HepG2 (cell line): Measurements from ENCODE around the gene CPEB4. TPM values are rescaled to one million over a fixed set of nuclear protein-coding genes. Genes with fewer than 3 reads are reported as not detected.
A peak's percentile ranks its signal among the peaks of the same experiment; 100 is the strongest.

Experiments used
- ARID2 ChIP-seq: sonication (generic); formaldehyde crosslinking; IDR thresholded peaks from 2 replicates; pipeline ENCODE4 v1.8.1; 2022; ENCODE audit warnings: mild to moderate bottlenecking, missing genetic modification reagents, borderline replicate concordance
- ARNT2 ChIP-seq: sonication (generic); formaldehyde crosslinking; IDR thresholded peaks from 2 replicates; pipeline ENCODE4 v1.8.0; 2022; ENCODE audit warnings: mild to moderate bottlenecking, low read depth, missing genetic modification reagents, moderate library complexity
- CCAR2 ChIP-seq: fragments of 200-400 bp; formaldehyde crosslinking; optimal IDR thresholded peaks from 2 replicates; pipeline ENCODE3; 2018; ENCODE audit warnings: low read depth, mild to moderate bottlenecking, low read length, moderate library complexity
- FOXK1 ChIP-seq: sonication (generic); formaldehyde crosslinking; IDR thresholded peaks from 2 replicates; pipeline ENCODE4 v1.4.0; 2020; ENCODE audit warnings: low read depth, missing genetic modification reagents, borderline replicate concordance
- HNRNPH1 ChIP-seq: fragments of 200-400 bp; formaldehyde crosslinking; optimal IDR thresholded peaks from 2 replicates; pipeline ENCODE3; 2017; ENCODE audit warnings: mild to moderate bottlenecking, low read depth, low read length
- HOXA3 ChIP-seq: sonication (generic); formaldehyde crosslinking; IDR thresholded peaks from 2 replicates; pipeline ENCODE4 v1.5.0; 2020; ENCODE audit warnings: missing genetic modification reagents
- KLF13 ChIP-seq: sonication (generic); formaldehyde crosslinking; IDR thresholded peaks from 2 replicates; pipeline ENCODE4 v1.4.0; 2020; ENCODE audit warnings: mild to moderate bottlenecking, missing genetic modification reagents
- KMT2B ChIP-seq: IDR thresholded peaks from 2 replicates; pipeline ENCODE4 v1.6.1; 2016; ENCODE audit warnings: missing genetic modification reagents, missing compliant biosample characterization
- MED1 ChIP-seq: sonication (generic); formaldehyde crosslinking; IDR thresholded peaks from 2 replicates; pipeline ENCODE4 v1.4.0; 2020; ENCODE audit warnings: missing genetic modification reagents
- MED8 ChIP-seq: sonication (generic); formaldehyde crosslinking; IDR thresholded peaks from 2 replicates; pipeline ENCODE4 v1.8.1; 2023; ENCODE audit warnings: mild to moderate bottlenecking, missing genetic modification reagents; ENCODE audit not compliant: insufficient replicate concordance
- SAFB2 ChIP-seq: sonication (generic); formaldehyde crosslinking; IDR thresholded peaks from 2 replicates; pipeline ENCODE4 v1.5.1; 2020; ENCODE audit warnings: missing genetic modification reagents, low read depth, mild to moderate bottlenecking, borderline replicate concordance
- ZFAT ChIP-seq: sonication (generic); formaldehyde crosslinking; conservative IDR thresholded peaks from 2 replicates; pipeline ENCODE4 v1.8.1; 2023; ENCODE audit warnings: missing genetic modification reagents, inconsistent platforms
- ZNF207 ChIP-seq: fragments of 450-650 bp; IDR thresholded peaks from 2 replicates; pipeline ENCODE4 v1.6.1; 2016; ENCODE audit warnings: antibody characterized with exemption, borderline replicate concordance
- ZNF329 ChIP-seq: sonication (generic); formaldehyde crosslinking; IDR thresholded peaks from 2 replicates; pipeline ENCODE4 v1.9.0; 2021; ENCODE audit warnings: low read depth, mild to moderate bottlenecking, missing genetic modification reagents
- ZNF564 ChIP-seq: sonication (generic); formaldehyde crosslinking; IDR thresholded peaks from 2 replicates; pipeline ENCODE4 v1.8.1; 2023; ENCODE audit warnings: mild to moderate bottlenecking, missing genetic modification reagents
- ZNF567 ChIP-seq: sonication (generic); formaldehyde crosslinking; IDR thresholded peaks from 2 replicates; pipeline ENCODE4 v1.8.1; 2023; ENCODE audit warnings: mild to moderate bottlenecking, missing genetic modification reagents, borderline replicate concordance
- ZNF678 ChIP-seq: sonication (generic); formaldehyde crosslinking; IDR thresholded peaks from 2 replicates; pipeline ENCODE4 v1.4.0; 2020; ENCODE audit warnings: mild to moderate bottlenecking, missing genetic modification reagents
- ZNF75D ChIP-seq: sonication (generic); formaldehyde crosslinking; IDR thresholded peaks from 2 replicates; pipeline ENCODE4 v1.8.1; 2023; ENCODE audit warnings: missing genetic modification reagents, mild to moderate bottlenecking, borderline replicate concordance
- ZNF790 ChIP-seq: sonication (generic); formaldehyde crosslinking; IDR thresholded peaks from 2 replicates; pipeline ENCODE4 v1.8.0; 2022; ENCODE audit warnings: missing genetic modification reagents, mild to moderate bottlenecking, borderline replicate concordance
- polyA plus RNA-seq, 8 experiments: library from polyadenylated mRNA; depleted of rRNA in 3 of 8; stranded (reverse) in 7 of 8; unstranded in 1 of 8; fragments of >200 nt; fragmentation: Illumina TruSeq in 4 of 8; extraction: Trizol in 4 of 8; gene quantifications; 2 replicates each; pipeline versions ENCODE4 v1.2.1 to v1.2.3, GENCODE V29; 2011 to 2016; ENCODE audit warnings: low read depth in 4 of 8, missing spikeins in 1 of 8, mixed read lengths in 1 of 8; ENCODE audit not compliant: insufficient read depth in 1 of 8
- total RNA-seq, 5 experiments: library from RNA; depleted of rRNA; stranded (reverse); fragments of >200 nt; fragmentation: Illumina TruSeq; extraction: Trizol; gene quantifications; 2 replicates each; pipeline ENCODE4 v1.2.3, GENCODE V29; 2016; ENCODE audit warnings: low read depth in 1 of 5
- TF ChIP-seq, protein P1 (sequence below): sonication (generic); formaldehyde crosslinking; IDR thresholded peaks from 2 replicates; pipeline ENCODE4 v1.4.0; 2020; ENCODE audit warnings: missing genetic modification reagents
- TF ChIP-seq, protein P2 (sequence below): sonication (generic); formaldehyde crosslinking; IDR thresholded peaks from 2 replicates; pipeline ENCODE4 v1.5.0; 2020; ENCODE audit warnings: mild to moderate bottlenecking, missing genetic modification reagents
- TF ChIP-seq, protein P3 (sequence below): sonication (generic); formaldehyde crosslinking; IDR thresholded peaks from 2 replicates; pipeline ENCODE4 v1.4.0; 2020; ENCODE audit warnings: mild to moderate bottlenecking, low read depth, missing genetic modification reagents
- TF ChIP-seq, protein P4 (sequence below): IDR thresholded peaks from 2 replicates; pipeline ENCODE4 v1.6.1; 2016
- TF ChIP-seq, protein P5 (sequence below): sonication (generic); formaldehyde crosslinking; IDR thresholded peaks from 2 replicates; pipeline ENCODE4 v1.8.1; 2023; ENCODE audit warnings: mild to moderate bottlenecking, moderate library complexity, missing genetic modification reagents

CPEB4 gene
- total and polyA plus RNA-seq, 2 of the 13 experiments (the other 11 are each of a cell fraction or from before 2014, with no cell fraction given), result 7.7 to 26.7 TPM

DNA sequence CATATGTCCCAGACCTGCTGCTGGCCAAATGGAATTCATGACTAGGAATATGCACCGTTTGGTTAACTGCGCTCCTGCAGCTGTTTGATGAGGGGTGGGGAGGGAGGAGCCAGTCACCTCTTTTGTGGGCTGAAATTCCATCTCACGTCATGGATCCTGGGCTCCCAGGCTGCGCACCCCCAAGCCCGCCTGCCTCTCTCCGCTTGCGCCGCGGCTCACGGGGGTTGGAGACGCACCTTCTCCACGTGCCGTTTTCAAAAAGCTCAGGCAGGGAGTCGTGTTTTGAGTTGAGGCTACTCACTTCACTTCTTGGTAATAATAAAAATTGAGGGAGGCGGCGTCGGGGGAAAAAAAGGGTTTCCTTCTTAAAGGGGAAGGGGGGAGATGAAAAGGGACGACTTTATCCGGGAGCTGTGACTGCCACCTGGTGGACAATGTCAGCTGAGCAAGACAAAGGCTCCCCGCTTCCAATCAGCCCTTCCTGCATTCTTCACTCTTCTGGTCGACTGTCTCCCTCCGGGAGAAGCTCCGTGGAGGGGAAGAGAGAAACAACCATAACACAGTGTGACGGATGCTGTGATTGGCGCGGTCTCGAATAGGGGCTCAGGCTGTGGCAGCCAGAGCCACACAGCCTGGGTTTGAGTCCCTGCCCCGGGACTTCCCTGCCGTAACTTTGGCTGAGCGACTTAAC, 84.9 kb downstream of the CPEB4 start (continued):
- TF ChIP-seq ARID2 (CRISPR knock-in tag), result no peak
- TF ChIP-seq, protein P1, sequence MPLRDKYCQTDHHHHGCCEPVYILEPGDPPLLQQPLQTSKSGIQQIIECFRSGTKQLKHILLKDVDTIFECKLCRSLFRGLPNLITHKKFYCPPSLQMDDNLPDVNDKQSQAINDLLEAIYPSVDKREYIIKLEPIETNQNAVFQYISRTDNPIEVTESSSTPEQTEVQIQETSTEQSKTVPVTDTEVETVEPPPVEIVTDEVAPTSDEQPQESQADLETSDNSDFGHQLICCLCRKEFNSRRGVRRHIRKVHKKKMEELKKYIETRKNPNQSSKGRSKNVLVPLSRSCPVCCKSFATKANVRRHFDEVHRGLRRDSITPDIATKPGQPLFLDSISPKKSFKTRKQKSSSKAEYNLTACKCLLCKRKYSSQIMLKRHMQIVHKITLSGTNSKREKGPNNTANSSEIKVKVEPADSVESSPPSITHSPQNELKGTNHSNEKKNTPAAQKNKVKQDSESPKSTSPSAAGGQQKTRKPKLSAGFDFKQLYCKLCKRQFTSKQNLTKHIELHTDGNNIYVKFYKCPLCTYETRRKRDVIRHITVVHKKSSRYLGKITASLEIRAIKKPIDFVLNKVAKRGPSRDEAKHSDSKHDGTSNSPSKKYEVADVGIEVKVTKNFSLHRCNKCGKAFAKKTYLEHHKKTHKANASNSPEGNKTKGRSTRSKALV (CRISPR knock-in tag), result no peak
- TF ChIP-seq KMT2B (CRISPR knock-in tag), result no peak
- TF ChIP-seq ARNT2 (CRISPR knock-in tag), result no peak
- TF ChIP-seq, protein P2, sequence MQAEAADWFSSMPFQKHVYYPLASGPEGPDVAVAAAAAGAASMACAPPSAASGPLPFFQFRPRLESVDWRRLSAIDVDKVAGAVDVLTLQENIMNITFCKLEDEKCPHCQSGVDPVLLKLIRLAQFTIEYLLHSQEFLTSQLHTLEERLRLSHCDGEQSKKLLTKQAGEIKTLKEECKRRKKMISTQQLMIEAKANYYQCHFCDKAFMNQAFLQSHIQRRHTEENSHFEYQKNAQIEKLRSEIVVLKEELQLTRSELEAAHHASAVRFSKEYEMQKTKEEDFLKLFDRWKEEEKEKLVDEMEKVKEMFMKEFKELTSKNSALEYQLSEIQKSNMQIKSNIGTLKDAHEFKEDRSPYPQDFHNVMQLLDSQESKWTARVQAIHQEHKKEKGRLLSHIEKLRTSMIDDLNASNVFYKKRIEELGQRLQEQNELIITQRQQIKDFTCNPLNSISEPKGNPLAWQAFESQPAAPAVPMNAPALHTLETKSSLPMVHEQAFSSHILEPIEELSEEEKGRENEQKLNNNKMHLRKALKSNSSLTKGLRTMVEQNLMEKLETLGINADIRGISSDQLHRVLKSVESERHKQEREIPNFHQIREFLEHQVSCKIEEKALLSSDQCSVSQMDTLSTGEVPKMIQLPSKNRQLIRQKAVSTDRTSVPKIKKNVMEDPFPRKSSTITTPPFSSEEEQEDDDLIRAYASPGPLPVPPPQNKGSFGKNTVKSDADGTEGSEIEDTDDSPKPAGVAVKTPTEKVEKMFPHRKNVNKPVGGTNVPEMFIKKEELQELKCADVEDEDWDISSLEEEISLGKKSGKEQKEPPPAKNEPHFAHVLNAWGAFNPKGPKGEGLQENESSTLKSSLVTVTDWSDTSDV (CRISPR knock-in tag), result no peak
- no peak for TF ChIP-seq ZNF207
- TF ChIP-seq ZNF329, result no peak
- TF ChIP-seq, protein P3, sequence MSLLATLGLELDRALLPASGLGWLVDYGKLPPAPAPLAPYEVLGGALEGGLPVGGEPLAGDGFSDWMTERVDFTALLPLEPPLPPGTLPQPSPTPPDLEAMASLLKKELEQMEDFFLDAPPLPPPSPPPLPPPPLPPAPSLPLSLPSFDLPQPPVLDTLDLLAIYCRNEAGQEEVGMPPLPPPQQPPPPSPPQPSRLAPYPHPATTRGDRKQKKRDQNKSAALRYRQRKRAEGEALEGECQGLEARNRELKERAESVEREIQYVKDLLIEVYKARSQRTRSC (CRISPR knock-in tag), result no peak
- TF ChIP-seq HNRNPH1, result no peak
- TF ChIP-seq ZFAT (CRISPR knock-in tag), result no peak
- TF ChIP-seq, protein P4, sequence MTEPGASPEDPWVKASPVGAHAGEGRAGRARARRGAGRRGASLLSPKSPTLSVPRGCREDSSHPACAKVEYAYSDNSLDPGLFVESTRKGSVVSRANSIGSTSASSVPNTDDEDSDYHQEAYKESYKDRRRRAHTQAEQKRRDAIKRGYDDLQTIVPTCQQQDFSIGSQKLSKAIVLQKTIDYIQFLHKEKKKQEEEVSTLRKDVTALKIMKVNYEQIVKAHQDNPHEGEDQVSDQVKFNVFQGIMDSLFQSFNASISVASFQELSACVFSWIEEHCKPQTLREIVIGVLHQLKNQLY (CRISPR knock-in tag), result no peak
- TF ChIP-seq ZNF678 (CRISPR knock-in tag), result no peak
- TF ChIP-seq HOXA3 (CRISPR knock-in tag), result peak; percentile 65; the same call in 1 of the 2 replicates
- TF ChIP-seq, protein P5, sequence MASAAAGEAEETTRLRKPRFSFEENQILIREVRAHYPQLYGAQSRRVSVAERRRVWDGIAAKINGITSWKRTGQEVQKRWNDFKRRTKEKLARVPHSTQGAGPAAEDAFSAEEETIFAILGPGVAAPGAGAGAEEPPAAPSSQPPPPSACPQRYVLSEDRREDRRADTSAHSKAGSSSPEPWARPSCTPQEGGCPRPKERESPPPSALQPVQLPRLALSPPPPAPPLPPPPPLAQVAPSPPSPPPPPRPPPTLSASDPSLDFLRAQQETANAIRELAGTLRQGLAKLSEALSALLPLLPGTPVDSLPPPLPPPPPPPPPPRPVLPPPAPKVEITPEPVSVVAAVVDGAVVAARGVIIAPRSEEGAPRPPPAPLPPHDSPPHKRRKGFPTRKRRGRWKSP (CRISPR knock-in tag), result no peak
- no peak for TF ChIP-seq MED8 (CRISPR knock-in tag)
- no peak for TF ChIP-seq FOXK1 (CRISPR knock-in tag)
- TF ChIP-seq ZNF564 (CRISPR knock-in tag), result no peak
- 0 out of 2 replicates have a peak, but pooled peaks have one; percentile 38 for TF ChIP-seq SAFB2 (CRISPR knock-in tag)
- TF ChIP-seq ZNF75D (CRISPR knock-in tag), result no peak
- TF ChIP-seq ZNF567, result no peak
- no peak for TF ChIP-seq KLF13 (CRISPR knock-in tag)
- TF ChIP-seq CCAR2, result no peak
- TF ChIP-seq ZNF790, result no peak
- peak; percentile 48; the same call in 1 of the 2 replicates for TF ChIP-seq MED1
